Esophagus (tissue), 2 donors: ENCODE measurements around the gene GPR176. TPM values are rescaled to one million over a fixed set of nuclear protein-coding genes. Genes with fewer than 3 reads are reported as not detected.

ENCODE experiments used
- H3K27ac ChIP-seq, 2 donors: one replicate each; pipeline ENCODE4 v1.5.1; 2013; ENCODE audit warnings: low read depth in 2 of 2, mild to moderate bottlenecking in 2 of 2, inconsistent platforms in 1 of 2, low read length in 1 of 2, moderate library complexity in 1 of 2
- H3K27me3 ChIP-seq, 2 donors: one replicate each; pipeline ENCODE4 v1.6.1; 2013; ENCODE audit warnings: low read length in 2 of 2, control low read depth in 1 of 2, mild to moderate bottlenecking in 1 of 2; ENCODE audit not compliant: insufficient read depth in 2 of 2, control insufficient read depth in 1 of 2
- H3K36me3 ChIP-seq, 2 donors: one replicate each; pipeline ENCODE4 v1.6.1; 2013; ENCODE audit warnings: low read length in 1 of 2; ENCODE audit not compliant: control insufficient read depth in 2 of 2, insufficient read depth in 2 of 2
- H3K4me1 ChIP-seq, 2 donors: one replicate each; pipeline ENCODE4 v1.6.1; 2013; ENCODE audit warnings: low read length in 1 of 2; ENCODE audit not compliant: control insufficient read depth in 2 of 2, insufficient read depth in 2 of 2
- H3K4me3 ChIP-seq, 2 donors: one replicate each; pipeline ENCODE4 v1.5.1; 2013; ENCODE audit warnings: low read length in 2 of 2, mild to moderate bottlenecking in 2 of 2, low read depth in 1 of 2, moderate library complexity in 1 of 2
- H3K9me3 ChIP-seq, 2 donors: one replicate each; pipeline ENCODE4 v1.6.1; 2013; ENCODE audit warnings: mild to moderate bottlenecking in 2 of 2, low read depth in 1 of 2, low read length in 1 of 2, moderate library complexity in 1 of 2; ENCODE audit not compliant: control insufficient read depth in 2 of 2, insufficient read depth in 1 of 2
- WGBS, 2 donors: extraction: QIAGEN DNeasy Blood & Tissue Kit; methylation state at CpG; one replicate each; pipeline ENCODE4 v1.1.7; 2013; 5-methylcytosine and 5-hydroxymethylcytosine counted together
- polyA plus RNA-seq, 2 donors: library from polyadenylated mRNA; stranded (reverse); fragments of 200-250 nt; gene quantifications; one replicate each; pipeline ENCODE4 v1.2.3, GENCODE V29; 2013
- donor health status: healthy with polysubstance abuse.
- donor health status: Bipolar disorder and iron deficiency.

The GPR176 gene
- polyA plus RNA-seq, 2 donors, result 0.22 to 0.42 TPM

DNA sequence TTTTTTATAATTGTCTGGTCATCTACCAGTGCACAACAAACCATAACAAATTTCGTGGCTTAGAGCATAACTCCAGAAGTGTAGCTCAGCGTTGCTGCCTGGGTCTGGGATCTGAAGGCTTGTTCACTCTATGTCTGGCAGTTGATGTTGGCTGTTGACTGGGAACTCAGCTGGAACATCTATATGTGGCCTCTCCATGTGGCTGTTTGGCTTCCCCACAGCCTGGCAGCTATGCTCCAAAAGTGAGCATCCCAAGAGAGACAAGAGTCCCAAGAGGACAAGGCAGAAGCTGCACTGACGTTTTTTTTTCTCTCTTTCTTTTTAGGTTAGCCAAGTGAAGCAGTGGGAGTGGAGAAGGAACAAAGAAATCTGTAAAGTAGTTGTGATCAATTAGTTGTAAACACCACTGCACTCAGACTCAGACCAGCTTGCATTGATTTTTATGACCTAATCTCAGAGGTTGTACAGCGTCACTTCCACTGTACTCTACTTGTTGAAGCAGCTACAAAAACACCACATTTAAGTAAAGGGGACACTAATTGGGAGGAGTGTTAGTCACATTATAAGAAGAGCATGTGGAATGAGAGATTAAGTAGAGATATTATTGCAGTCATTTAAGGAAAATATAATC is 2.5 kb upstream of the GPR176 start:
- no peak overlapping the region for H3K4me3 ChIP-seq
- 60 to 70% methylated on average over 4 of the region's 4 CpGs for WGBS, 2 donors

GRCh38 chr15:39921274-39921638 is 1.2 kb upstream of the GPR176 start:
- peaks cover 0 to 11% of the 10 kb centered on the region in 2 donors for H3K4me1 ChIP-seq
- H3K4me3 ChIP-seq, result peak overlapping the region; percentile 66 to 68
- H3K9me3 ChIP-seq, result no peaks in the 10 kb centered on the region
- peak overlapping the region; percentile 20 to 45 for H3K27ac ChIP-seq
- 79 to 80% methylated on average over 6 of the region's 6 CpGs for WGBS, 2 donors
- peaks cover 0 to 5% of the 10 kb centered on the region in 2 donors for H3K27me3 ChIP-seq
- no peaks in the 10 kb centered on the region for H3K36me3 ChIP-seq

More for the DNA sequence above, 2.5 kb upstream of the GPR176 start:
- H3K27me3 ChIP-seq, result peaks cover 0 to 5% of the 10 kb centered on the region in 2 donors
- no peak overlapping the region for H3K27ac ChIP-seq
- no peaks in the 10 kb centered on the region for H3K36me3 ChIP-seq
- H3K4me1 ChIP-seq, result peaks cover 0 to 11% of the 10 kb centered on the region in 2 donors
- H3K9me3 ChIP-seq, result no peaks in the 10 kb centered on the region

- H3K27ac ChIP-seq, result peak overlapping the region; percentile 30 to 45
- 1% methylated on average over 68 to 70 of the region's 70 CpGs for WGBS, 2 donors
These were observed 626 bp upstream of the GPR176 start for GRCh38 chr15:39920510-39921273.

GRCh38 chr15:39919411-39919747 is 687 bp downstream of the GPR176 start:
- H3K9me3 ChIP-seq, result no peaks in the 10 kb centered on the region
- peaks cover 0 to 11% of the 10 kb centered on the region in 2 donors for H3K4me1 ChIP-seq
- H3K27ac ChIP-seq, result no peak overlapping the region
- 7 to 10% methylated on average over 15 of the region's 15 CpGs for WGBS, 2 donors
- H3K27me3 ChIP-seq, result peaks cover 0 to 5% of the 10 kb centered on the region in 2 donors
- H3K36me3 ChIP-seq, result no peaks in the 10 kb centered on the region
- H3K4me3 ChIP-seq, result peak overlapping the region; percentile 66 to 68

More at GRCh38 chr15:39920510-39921273, 626 bp upstream of the GPR176 start:
- H3K9me3 ChIP-seq, result no peaks in the 10 kb centered on the region
- no peaks in the 10 kb centered on the region for H3K36me3 ChIP-seq
- peaks cover 0 to 5% of the 10 kb centered on the region in 2 donors for H3K27me3 ChIP-seq
- H3K4me3 ChIP-seq, result peak overlapping the region; percentile 66 to 68
- H3K4me1 ChIP-seq, result peaks cover 0 to 11% of the 10 kb centered on the region in 2 donors

DNA sequence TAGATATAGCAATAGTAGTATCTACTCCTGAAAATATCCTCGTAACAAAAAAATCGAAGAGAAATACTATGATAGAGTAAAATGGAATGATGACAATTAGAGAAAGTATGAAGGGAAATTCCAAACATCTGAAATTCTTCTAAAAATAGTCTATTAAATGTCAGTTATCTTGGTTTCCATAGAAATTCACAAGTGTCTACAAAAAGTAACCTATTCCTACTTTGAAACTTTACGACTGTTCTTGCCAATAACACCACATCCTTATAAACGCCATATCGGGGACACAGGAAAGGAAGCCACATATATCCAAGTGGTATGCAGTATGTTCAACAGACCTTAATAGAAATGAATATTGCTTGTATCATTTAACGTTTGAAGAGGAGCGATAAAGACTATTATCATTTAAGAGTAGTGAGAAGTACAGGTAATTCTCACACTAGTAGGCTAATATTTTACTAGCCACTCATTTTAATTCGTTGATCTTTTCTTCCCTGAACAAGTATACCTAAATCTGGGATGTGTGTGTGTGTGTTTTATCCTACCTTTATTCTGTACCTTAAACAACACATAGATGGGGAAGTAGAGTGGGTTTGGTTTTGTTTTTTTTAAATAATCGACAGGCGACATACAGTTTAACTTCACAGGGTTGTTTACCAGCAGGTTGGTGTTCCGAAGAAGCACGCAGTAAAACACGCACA is 1.2 kb downstream of the GPR176 start:
- Histone ChIP-seq H3K9me3 (no peaks in the 10 kb centered on the region), H3K36me3 (no peaks in the 10 kb centered on the region), H3K4me3 (no peak overlapping the region), H3K27ac (no peak overlapping the region), H3K4me1 (peaks cover 0 to 11% of the 10 kb centered on the region in 2 donors), H3K27me3 (peaks cover 0 to 5% of the 10 kb centered on the region in 2 donors)
- WGBS, 2 donors, result 34 to 44% methylated on average over 13 of the region's 13 CpGs

- H3K4me3 ChIP-seq, result no peak overlapping the region
- WGBS, 2 donors, result 86 to 87% methylated on average over 2 of the region's 2 CpGs
- H3K27ac ChIP-seq, result no peak overlapping the region
- peaks cover 0 to 5% of the 10 kb centered on the region in 2 donors for H3K27me3 ChIP-seq
- H3K36me3 ChIP-seq, result no peaks in the 10 kb centered on the region
- H3K4me1 ChIP-seq, result peaks cover 0 to 5% of the 10 kb centered on the region in 2 donors
- H3K9me3 ChIP-seq, result no peaks in the 10 kb centered on the region
These were observed 5.1 kb downstream of the GPR176 start for GRCh38 chr15:39914977-39915376.

- WGBS, 2 donors, result 80 to 84% methylated on average over 5 of the region's 5 CpGs
- Histone ChIP-seq H3K27ac (no peak overlapping the region), H3K4me3 (no peak overlapping the region), H3K36me3 (no peaks in the 10 kb centered on the region), H3K27me3 (no peaks in the 10 kb centered on the region), H3K9me3 (no peaks in the 10 kb centered on the region), H3K4me1 (no peaks in the 10 kb centered on the region)
These were observed 11.1 kb downstream of the GPR176 start for GRCh38 chr15:39909007-39909406.

GRCh38 chr15:39908186-39908585 is 11.9 kb downstream of the GPR176 start:
- Histone ChIP-seq H3K9me3 (no peaks in the 10 kb centered on the region), H3K4me3 (no peak overlapping the region), H3K27me3 (no peaks in the 10 kb centered on the region), H3K4me1 (no peaks in the 10 kb centered on the region), H3K36me3 (no peaks in the 10 kb centered on the region), H3K27ac (no peak overlapping the region)
- 29 to 35% methylated on average over 1 of the region's 1 CpG for WGBS, 2 donors

DNA sequence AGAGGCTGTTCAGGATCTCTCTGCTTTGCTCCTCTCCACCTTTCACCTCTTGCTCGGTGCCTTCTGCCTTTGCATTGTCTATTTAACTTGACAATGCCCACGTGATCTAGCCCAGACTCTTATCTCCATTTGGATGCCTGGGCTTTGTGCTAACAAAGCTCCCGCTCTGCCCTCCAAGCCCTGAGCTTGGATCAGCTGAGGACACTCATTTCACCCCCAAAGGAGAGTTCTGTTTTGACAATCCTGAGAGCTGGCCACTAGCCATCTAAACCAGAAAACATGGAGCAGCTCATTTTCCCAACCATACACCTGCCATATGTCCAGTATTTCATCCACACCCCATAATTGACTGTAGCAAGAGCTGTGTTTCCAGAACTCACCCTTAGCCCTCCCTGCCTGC is 12.8 kb downstream of the GPR176 start:
- H3K4me1 ChIP-seq, result no peaks in the 10 kb centered on the region
- WGBS, 2 donors, result 75 to 83% methylated on average over 3 of the region's 3 CpGs
- H3K27me3 ChIP-seq, result no peaks in the 10 kb centered on the region
- H3K9me3 ChIP-seq, result no peaks in the 10 kb centered on the region
- H3K4me3 ChIP-seq, result no peak overlapping the region
- no peaks in the 10 kb centered on the region for H3K36me3 ChIP-seq
- no peak overlapping the region for H3K27ac ChIP-seq
